H1 (cell line): ENCODE measurements around the gene SGMS1. TPM values are rescaled to one million over a fixed set of nuclear protein-coding genes. Genes with fewer than 3 reads are reported as not detected.
A peak's percentile ranks its signal among the peaks of the same experiment; 100 is the strongest.

Source experiments
- CTCF ChIA-PET: fragments of 300-600 bp; sonication (Branson Sonifier 250); formaldehyde crosslinking; loops from one replicate; lab custom pipeline; 2021; ENCODE audit not compliant: partially characterized antibody; lab: Charles Lee
- POLR2A ChIA-PET: fragments of 300-600 bp; sonication (Branson Sonifier 250); formaldehyde crosslinking; loops from one replicate; lab custom pipeline; 2021; ENCODE audit warnings: inconsistent platforms; ENCODE audit not compliant: partially characterized antibody; lab: Charles Lee
- DNase-seq, 2 experiments: peaks; one replicate each; pipeline versions ENCODE4 v3.0.0 to v3.0.0-alpha.2; 2010 to 2022; ENCODE audit warnings: low spot score in 2 of 2, low read depth in 1 of 2, mixed read lengths in 1 of 2
- FAIRE-seq: peaks from 2 replicates; lab custom pipeline; 2011; peaks lifted over from hg19 to GRCh38; lab: Jason Lieb, UNC
- H2AFZ ChIP-seq: 2 replicates; pipeline ENCODE4 v1.8.1; 2012; ENCODE audit warnings: low read length, inconsistent platforms
- H2AK5ac ChIP-seq: 2 replicates; pipeline ENCODE4 v1.6.1; 2013; ENCODE audit warnings: low read depth, low read length
- H2BK120ac ChIP-seq: replicated peaks from 2 replicates; pipeline ENCODE3; 2013; ENCODE audit warnings: low read depth, low read length, inconsistent platforms
- H2BK12ac ChIP-seq: 2 replicates; pipeline ENCODE4 v1.6.1; 2013; ENCODE audit warnings: low read depth, low read length
- H2BK15ac ChIP-seq: 2 replicates; pipeline ENCODE4 v1.6.1; 2013; ENCODE audit warnings: low read length
- H2BK20ac ChIP-seq: 2 replicates; pipeline ENCODE4 v1.6.1; 2013; ENCODE audit warnings: low read length
- H2BK5ac ChIP-seq: 2 replicates; pipeline ENCODE4 v1.6.1; 2013; ENCODE audit warnings: low read depth, low read length
- H3K14ac ChIP-seq: 2 replicates; pipeline ENCODE4 v1.6.1; 2013; ENCODE audit warnings: inconsistent platforms; ENCODE audit not compliant: insufficient read length
- H3K18ac ChIP-seq: 2 replicates; pipeline ENCODE4 v1.6.1; 2013; ENCODE audit warnings: low read length; ENCODE audit errors: extremely low read depth
- H3K23ac ChIP-seq: 2 replicates; pipeline ENCODE4 v1.6.1; 2013; ENCODE audit warnings: inconsistent platforms; ENCODE audit not compliant: insufficient read length
- H3K23me2 ChIP-seq: 2 replicates; pipeline ENCODE4 v1.6.1; 2013; ENCODE audit warnings: low read depth, low read length
- H3K27ac ChIP-seq: 2 replicates; pipeline ENCODE4 v1.6.1; 2011; ENCODE audit warnings: low read depth, low read length, inconsistent platforms
- H3K27me3 ChIP-seq, 4 experiments: replicated peaks in 1 of 4; 1 replicate in 1 of 4; 2 replicates in 3 of 4; pipeline versions ENCODE4 v1.6.1 to v1.8.1; 2011 to 2013; ENCODE audit warnings: low read length in 3 of 4, mild to moderate bottlenecking in 3 of 4, inconsistent platforms in 2 of 4, mixed read lengths in 2 of 4, moderate library complexity in 1 of 4; ENCODE audit not compliant: control insufficient read depth in 3 of 4, insufficient read depth in 3 of 4; ENCODE audit errors: extremely low read depth in 1 of 4
- H3K36me3 ChIP-seq, 4 experiments: 2 replicates each; pipeline versions ENCODE4 v1.6.1 to v1.8.1; 2011 to 2013; ENCODE audit warnings: mild to moderate bottlenecking in 4 of 4, low read length in 3 of 4, moderate library complexity in 2 of 4, control low read depth in 1 of 4, inconsistent platforms in 1 of 4; ENCODE audit not compliant: insufficient read depth in 4 of 4, control insufficient read depth in 2 of 4
- H3K4ac ChIP-seq: replicated peaks from 2 replicates; pipeline ENCODE3; 2013; ENCODE audit warnings: low read length, low read depth, mixed read lengths, inconsistent platforms; ENCODE audit not compliant: insufficient read length
- H3K4me1 ChIP-seq, 4 experiments: replicated peaks in 1 of 4; 1 replicate in 1 of 4; 2 replicates in 3 of 4; pipeline versions ENCODE4 v1.6.1 to v1.8.1; 2011 to 2013; ENCODE audit warnings: low read length in 3 of 4, inconsistent platforms in 2 of 4, mixed read lengths in 1 of 4; ENCODE audit not compliant: insufficient read depth in 4 of 4, control insufficient read depth in 3 of 4
- H3K4me2 ChIP-seq, 2 experiments: 2 replicates each; pipeline versions ENCODE4 v1.6.1 to v1.8.1; 2011 to 2013; ENCODE audit warnings: low read depth in 2 of 2, low read length in 2 of 2, control low read depth in 1 of 2, inconsistent platforms in 1 of 2, mild to moderate bottlenecking in 1 of 2; ENCODE audit not compliant: insufficient read depth in 1 of 2
- H3K4me3 ChIP-seq, 4 experiments: fragments of 200-600, 300-600 bp in 1 of 4; sonication (generic), shearing (Covaris generic), sonication (Bioruptor Twin) in 1 of 4; 2 replicates each; pipeline versions ENCODE4 v1.5.1 to v1.8.1; 2011 to 2016; ENCODE audit warnings: low read length in 4 of 4, low read depth in 3 of 4, control low read depth in 2 of 4, inconsistent platforms in 2 of 4, mild to moderate bottlenecking in 2 of 4, mixed read lengths in 1 of 4, moderate library complexity in 1 of 4; ENCODE audit not compliant: insufficient read depth in 2 of 4; ENCODE audit errors: extremely low read depth in 1 of 4
- H3K56ac ChIP-seq: replicated peaks from 2 replicates; pipeline ENCODE3; 2013; ENCODE audit warnings: low read depth, mild to moderate bottlenecking, mixed read lengths, low read length, inconsistent platforms; ENCODE audit not compliant: insufficient read length
- H3K79me1 ChIP-seq: 2 replicates; pipeline ENCODE4 v1.6.1; 2013; ENCODE audit warnings: low read depth, low read length, control low read depth
- H3K79me2 ChIP-seq, 2 experiments: 2 replicates each; pipeline versions ENCODE4 v1.6.1 to v1.8.1; 2012 to 2013; ENCODE audit warnings: low read length in 2 of 2, mild to moderate bottlenecking in 2 of 2, inconsistent platforms in 1 of 2; ENCODE audit not compliant: insufficient read depth in 2 of 2, control insufficient read depth in 1 of 2
- H3K9ac ChIP-seq, 4 experiments: replicated peaks in 1 of 4; 1 replicate in 1 of 4; 2 replicates in 3 of 4; pipeline versions ENCODE4 v1.6.1 to v1.8.1; 2011 to 2013; ENCODE audit warnings: low read depth in 3 of 4, low read length in 3 of 4, control low read depth in 2 of 4, mild to moderate bottlenecking in 2 of 4, moderate library complexity in 2 of 4, inconsistent platforms in 1 of 4; ENCODE audit errors: extremely low read depth in 1 of 4
- H3K9me3 ChIP-seq, 2 experiments: 2 replicates each; pipeline versions ENCODE4 v1.6.1 to v1.8.1; 2012 to 2013; ENCODE audit warnings: mild to moderate bottlenecking in 2 of 2, moderate library complexity in 2 of 2, control low read depth in 1 of 2, inconsistent platforms in 1 of 2, low read depth in 1 of 2, low read length in 1 of 2, mixed read lengths in 1 of 2; ENCODE audit not compliant: insufficient read depth in 2 of 2
- H4K20me1 ChIP-seq, 2 experiments: replicated peaks in 1 of 2; 2 replicates each; pipeline versions ENCODE3 to v1.8.1; 2011 to 2013; ENCODE audit warnings: inconsistent platforms in 2 of 2, low read length in 2 of 2, mild to moderate bottlenecking in 1 of 2; ENCODE audit not compliant: insufficient read depth in 2 of 2, control insufficient read depth in 1 of 2
- H4K5ac ChIP-seq: 2 replicates; pipeline ENCODE4 v1.6.1; 2013; ENCODE audit warnings: low read length, low read depth, mixed read lengths, inconsistent platforms; ENCODE audit not compliant: insufficient read length
- H4K8ac ChIP-seq: 2 replicates; pipeline ENCODE4 v1.8.0; 2013; ENCODE audit warnings: mild to moderate bottlenecking, moderate library complexity, low read length, inconsistent platforms; ENCODE audit not compliant: insufficient read depth; ENCODE audit errors: extremely low read depth
- H4K91ac ChIP-seq: replicated peaks from 2 replicates; pipeline ENCODE3; 2013; ENCODE audit warnings: low read length, mixed read lengths, inconsistent platforms; ENCODE audit not compliant: insufficient read length
- ASH2L ChIP-seq: fragments of 200-600, 300-600 bp; sonication (generic); IDR thresholded peaks from one replicate; pipeline ENCODE4 v1.7.1; 2017; ENCODE audit warnings: low read length
- BACH1 ChIP-seq: IDR thresholded peaks from 2 replicates; pipeline ENCODE4 v1.6.1; 2012; ENCODE audit warnings: low read length, improper control_type of control experiment
- BCL11A ChIP-seq, 2 experiments: IDR thresholded peaks; one replicate each; pipeline ENCODE4 v1.6.1; 2011; ENCODE audit warnings: low read depth in 2 of 2, low read length in 2 of 2, mild to moderate bottlenecking in 2 of 2
- CEBPB ChIP-seq: IDR thresholded peaks from 2 replicates; pipeline ENCODE4 v1.6.1; 2012; ENCODE audit warnings: low read depth, low read length
- CTBP2 ChIP-seq: IDR thresholded peaks from 2 replicates; pipeline ENCODE4 v1.7.0; 2011; ENCODE audit warnings: borderline replicate concordance, mild to moderate bottlenecking, moderate library complexity, mixed read lengths, low read length; ENCODE audit not compliant: insufficient read depth, insufficient read length
- HDAC2 ChIP-seq, 2 experiments: fragments of 300-600 bp in 1 of 2; sonication (generic) in 1 of 2; IDR thresholded peaks; 2 replicates each; pipeline ENCODE4 v1.6.1; 2011 to 2012; ENCODE audit warnings: low read depth in 2 of 2, low read length in 2 of 2, mild to moderate bottlenecking in 2 of 2, moderate library complexity in 2 of 2, borderline replicate concordance in 1 of 2, inconsistent platforms in 1 of 2
- HDAC6 ChIP-seq: IDR thresholded peaks from one replicate; pipeline ENCODE4 v1.7.1; 2012; ENCODE audit warnings: low read depth, mild to moderate bottlenecking, inconsistent platforms, low read length, moderate library complexity
- JUN ChIP-seq: IDR thresholded peaks from 2 replicates; pipeline ENCODE4 v1.6.1; 2011; ENCODE audit warnings: low read depth, mild to moderate bottlenecking, improper control_type of control experiment, low read length
- KDM5A ChIP-seq: fragments of 200-600 bp; IDR thresholded peaks from 2 replicates; pipeline ENCODE4 v1.7.1; 2012; ENCODE audit warnings: mild to moderate bottlenecking, low read length, inconsistent platforms, mixed read lengths
- NRF1 ChIP-seq: IDR thresholded peaks from 2 replicates; pipeline ENCODE4 v1.6.1; 2011; ENCODE audit warnings: mild to moderate bottlenecking, low read depth, low read length, improper control_type of control experiment
- POU5F1 ChIP-seq: IDR thresholded peaks from 2 replicates; pipeline ENCODE4 v1.6.1; 2011; ENCODE audit warnings: low read depth, mild to moderate bottlenecking, low read length, moderate library complexity
- SIX5 ChIP-seq: IDR thresholded peaks from 2 replicates; pipeline ENCODE4 v1.6.1; 2011; ENCODE audit warnings: mild to moderate bottlenecking, low read depth, low read length
- SP1 ChIP-seq: IDR thresholded peaks from 2 replicates; pipeline ENCODE4 v1.6.1; 2011; ENCODE audit warnings: low read depth, low read length
- WGBS, 2 experiments: shearing (Covaris generic) in 1 of 2; methylation state at CpG; one replicate each; pipeline versions ENCODE4 v1.1.6 to v1.1.7; 2013 to 2015; ENCODE audit warnings: low lambda C conversion rate in 2 of 2, mixed read lengths in 2 of 2, inconsistent platforms in 1 of 2, low coverage in 1 of 2, missing lambda C conversion rate in 1 of 2; ENCODE audit not compliant: insufficient replicate concordance in 2 of 2, insufficient coverage in 1 of 2, insufficient read length in 1 of 2; ENCODE audit errors: extremely low coverage in 1 of 2, missing lambda C conversion rate in 1 of 2; 5-methylcytosine and 5-hydroxymethylcytosine counted together
- polyA plus RNA-seq, 7 experiments: library from polyadenylated mRNA; depleted of rRNA in 3 of 7; stranded (reverse) in 5 of 7; unstranded in 2 of 7; fragments of >200 nt in 5 of 7; fragments of 200-250 nt in 2 of 7; gene quantifications; 1 replicate in 5 of 7; 2 replicates in 1 of 7; 4 replicates in 1 of 7; pipeline versions ENCODE4 v1.2.1 to v1.2.3, GENCODE V29; 2011 to 2013; ENCODE audit warnings: missing spikeins in 2 of 7, mixed read lengths in 2 of 7
- total RNA-seq: library from RNA; stranded (reverse); fragmentation: NEBNext Ultra II Directional; extraction: Animal tissue kit (Norgen Biotek cat#: 25700); gene quantifications from 2 replicates; pipeline ENCODE4 v1.2.1, GENCODE V29; 2021

Gene SGMS1
- total and polyA plus RNA-seq, 2 of the 8 experiments (the other 6 are each of a cell fraction or from before 2014, with no cell fraction given), result 6.0 to 15.6 TPM

DNA sequence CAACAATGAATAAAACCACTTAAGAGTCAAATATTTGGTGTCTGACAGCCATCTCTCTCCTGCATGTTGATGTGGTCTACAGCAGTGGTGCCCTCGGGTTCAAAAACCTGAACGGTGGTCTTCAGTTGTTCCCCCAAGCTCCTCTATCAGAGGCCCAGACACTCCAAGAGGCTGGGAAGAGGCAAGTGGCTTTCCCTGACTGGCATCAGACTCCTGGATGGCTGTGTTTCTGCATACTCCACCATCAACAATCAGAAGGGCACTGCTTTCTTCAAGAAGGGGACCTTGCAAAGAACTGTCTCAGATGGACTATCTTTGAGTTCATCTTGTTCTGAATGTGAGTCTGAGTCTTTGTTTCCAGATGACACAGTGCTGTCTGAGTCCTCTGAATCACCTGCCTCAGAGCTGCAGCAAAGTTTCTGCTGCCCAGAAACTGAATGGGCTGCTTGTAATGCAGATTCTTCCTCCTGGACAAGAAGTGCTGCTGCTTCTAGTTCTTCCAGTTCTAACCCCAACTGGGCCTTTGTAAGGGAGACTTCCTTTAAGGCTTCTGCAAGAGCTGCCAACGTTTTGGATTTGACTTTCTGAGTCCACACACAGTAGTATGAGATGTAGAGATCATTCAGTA, 5.9 kb upstream of the SGMS1 start:
- Histone ChIP-seq H3K4me2 (peak overlapping the region; percentile 25 to 34), H3K23ac (no peak overlapping the region), H3K14ac (no peak overlapping the region), H3K18ac (peak overlapping the region; percentile 5; the same call in 1 of the 2 replicates), H2BK120ac (peak overlapping the region; percentile 93), H3K79me1 (no peaks in the 10 kb centered on the region), H3K79me2 (no peaks in the 10 kb centered on the region), H2BK15ac (no peak overlapping the region), H3K4me1 (peaks cover 1 to 12% (median 9%) of the 10 kb centered on the region in 4 experiments), H2BK12ac (peak overlapping the region; percentile 52; the same call in 1 of the 2 replicates), H3K56ac (no peak overlapping the region), H3K4me3 (peak overlapping the region in 1 of 4 experiments; percentile 8; a peak in 1 of 8 replicates), H3K23me2 (peaks cover 6% of the 10 kb centered on the region; the same call in 1 of the 2 replicates), H3K9me3 (no peaks in the 10 kb centered on the region), H3K9ac (no peak overlapping the region; a peak in 1 of 7 replicates), H4K8ac (no peak overlapping the region), H2BK5ac (peak overlapping the region; percentile 66; the same call in 1 of the 2 replicates), H4K5ac (peak overlapping the region; percentile 22), H2AK5ac (no peak overlapping the region), H2AFZ (no peak overlapping the region), H4K91ac (peak overlapping the region; percentile 35), H4K20me1 (no peaks in the 10 kb centered on the region), H3K4ac (no peak overlapping the region), H2BK20ac (peak overlapping the region; percentile 35; the same call in 1 of the 2 replicates), H3K36me3 (no peaks in the 10 kb centered on the region), H3K27ac (peak overlapping the region; percentile 43; the same call in 1 of the 2 replicates), H3K27me3 (no peaks in the 10 kb centered on the region)
- DNase-seq (no peak), FAIRE-seq (peak; percentile 91)
- WGBS, 2 experiments, result 56% methylated on average over 3 of the region's 3 CpGs; no CpG with 5 or more reads in 1 of the 2 experiments
- ChIA-PET POLR2A (interaction anchor here (1.3 to 1.6 kb wide), 2 partner anchors 9 to 10 kb away, joined by 3 to 6 read pairs; no protein-coding TSS in a partner anchor), CTCF (interaction anchor here (0.9 to 1.8 kb wide), 3 partner anchors 8 to 41 kb away, joined by 3 to 10 read pairs (median 4); no protein-coding TSS in a partner anchor)
- TF ChIP-seq SIX5 (no peak), HDAC2 (IDR thresholded peaks at IDR 0.05; ENCODE audit: borderline replicate concordance in 1 of 2, low read depth in 2 of 2, low read length in 2 of 2) (0 out of 4 replicates have a peak, but pooled peaks of 1 of the 2 experiments have one; percentile 33), NRF1 (no peak), BACH1 (no peak), KDM5A (no peak), JUN (no peak), ASH2L (no peak), BCL11A (IDR thresholded peaks at IDR 0.05; ENCODE audit: low read depth in 2 of 2, low read length in 2 of 2) (no peak), SP1 (peak; percentile 51; the same call in 1 of the 2 replicates), HDAC6 (no peak), POU5F1 (0 out of 2 replicates have a peak, but pooled peaks have one; percentile 12), CEBPB (no peak), CTBP2 (no peak)
